Ascending aorta (tissue), 2 donors: ENCODE results near the gene RNF166. TPM values are rescaled to one million over a fixed set of nuclear protein-coding genes. Genes with fewer than 3 reads are reported as not detected.

ENCODE experiments used
- DNase-seq, 2 donors: peaks; one replicate each; pipeline ENCODE4 v3.0.0-alpha.2; 2019; ENCODE audit warnings: low spot score in 2 of 2
- H3K27ac ChIP-seq, 2 donors: fragments of 200-600 bp; sonication (generic); one replicate each; pipeline ENCODE4 v1.5.1; 2016 to 2017; ENCODE audit warnings: mild to moderate bottlenecking in 1 of 2
- H3K27me3 ChIP-seq: fragments of 200-600 bp; sonication (generic); one replicate; pipeline ENCODE4 v1.5.1; 2017
- H3K36me3 ChIP-seq, 2 donors: fragments of 200-600 bp; sonication (generic); one replicate each; pipeline ENCODE4 v1.5.1; 2016
- H3K4me1 ChIP-seq, 2 donors: fragments of 200-600 bp; sonication (generic); one replicate each; pipeline ENCODE4 v1.5.1; 2016 to 2017; ENCODE audit warnings: mild to moderate bottlenecking in 1 of 2
- H3K4me3 ChIP-seq, 2 donors: fragments of 200-600 bp; sonication (generic); one replicate each; pipeline ENCODE4 v1.5.1; 2016 to 2017; ENCODE audit warnings: mild to moderate bottlenecking in 1 of 2
- H3K9me3 ChIP-seq, 2 donors: fragments of 200-600 bp; sonication (generic); one replicate each; pipeline ENCODE4 v1.5.1; 2016
- CTCF ChIP-seq, 3 experiments: fragments of 200-600 bp in 2 of 3; fragments of 450-650 bp in 1 of 3; sonication (generic) in 2 of 3; IDR thresholded peaks; one replicate each; pipeline ENCODE4 v1.5.1; 2016 to 2019; ENCODE audit warnings: antibody characterized with exemption in 3 of 3, mild to moderate bottlenecking in 1 of 3, moderate library complexity in 1 of 3
- intact Hi-C: fragments of 100-400 bp; cut with DNase I; formaldehyde crosslinking; loops from one replicate; pipeline ENCODE4 v1.15.1; 2023
- total RNA-seq: library from RNA; depleted of rRNA; stranded (reverse); fragments of >200 nt; gene quantifications from one replicate; pipeline ENCODE4 v1.1.0, GENCODE V29; 2016

Gene RNF166
- total RNA-seq, 1 donor from 2014 or later: 44.3 TPM

DNA sequence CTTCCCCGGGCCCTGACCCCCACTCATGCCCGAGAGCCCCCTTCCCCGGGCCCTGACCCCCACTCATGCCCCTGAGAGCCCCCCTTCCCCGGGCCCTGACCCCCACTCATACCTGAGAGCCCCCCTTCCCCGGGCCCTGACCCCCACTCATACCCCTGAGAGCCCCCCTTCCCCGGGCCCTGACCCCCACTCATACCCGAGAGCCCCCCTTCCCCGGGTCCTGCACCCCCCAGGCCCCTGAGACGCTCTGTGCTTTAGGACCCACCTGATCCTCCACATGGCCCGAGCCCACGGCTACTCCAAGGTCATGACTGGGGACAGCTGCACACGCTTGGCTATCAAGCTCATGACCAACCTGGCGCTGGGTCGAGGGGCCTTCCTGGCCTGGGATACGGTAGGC, 6.8 kb upstream of the RNF166 start:
- DNase-seq: no peak

DNA sequence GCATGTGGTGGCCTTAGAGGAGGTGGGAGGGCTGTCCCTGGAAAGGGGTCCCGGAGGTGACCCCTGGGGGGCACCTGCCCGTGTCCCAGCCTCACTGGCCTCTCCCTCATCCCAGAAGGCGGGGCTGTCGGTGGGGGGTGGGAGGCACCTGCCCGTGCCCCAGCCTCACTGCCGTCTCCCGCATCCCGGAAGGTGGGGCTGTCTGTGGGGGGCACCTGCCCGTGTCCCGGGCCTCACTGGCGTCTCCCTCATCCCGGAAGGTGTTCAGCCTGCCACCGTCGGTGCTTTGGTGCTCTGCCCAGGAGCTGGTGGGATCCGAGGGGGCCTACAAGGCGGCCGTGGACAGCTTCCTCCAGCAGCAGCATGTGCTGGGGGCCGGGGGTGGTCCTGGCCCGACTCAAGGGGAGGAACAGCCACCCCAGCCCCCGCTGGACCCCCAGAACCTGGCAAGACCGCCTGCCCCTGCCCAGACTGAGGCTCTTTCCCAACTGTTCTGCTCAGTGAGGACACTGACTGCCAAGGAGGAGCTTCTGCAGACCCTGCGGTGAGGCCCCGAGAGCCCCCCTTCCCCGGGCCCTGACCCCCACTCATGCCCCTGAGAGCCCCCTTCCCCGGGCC, 6.3 kb upstream of the RNF166 start:
- no peaks in the 10 kb centered on the region for H3K27me3 ChIP-seq
- H3K27ac ChIP-seq: no peak overlapping the region
- no peak for TF ChIP-seq CTCF (IDR thresholded peaks at IDR 0.05)
- DNase-seq: no peak
- H3K4me1 ChIP-seq: peaks cover 0 to 2% of the 10 kb centered on the region in 2 donors
- intact Hi-C loops: no loop called here
- no peak overlapping the region for H3K4me3 ChIP-seq
- peaks cover 29 to 42% of the 10 kb centered on the region in 2 donors for H3K36me3 ChIP-seq
- no peaks in the 10 kb centered on the region for H3K9me3 ChIP-seq

More for the DNA sequence above, 6.8 kb upstream of the RNF166 start:
- Histone ChIP-seq H3K27ac (no peak overlapping the region), H3K27me3 (no peaks in the 10 kb centered on the region), H3K4me3 (no peak overlapping the region), H3K4me1 (no peaks in the 10 kb centered on the region), H3K36me3 (peaks cover 29 to 48% of the 10 kb centered on the region in 2 donors), H3K9me3 (no peaks in the 10 kb centered on the region)
- intact Hi-C loops: no loop called here
- no peak for TF ChIP-seq CTCF (IDR thresholded peaks at IDR 0.05)

DNA sequence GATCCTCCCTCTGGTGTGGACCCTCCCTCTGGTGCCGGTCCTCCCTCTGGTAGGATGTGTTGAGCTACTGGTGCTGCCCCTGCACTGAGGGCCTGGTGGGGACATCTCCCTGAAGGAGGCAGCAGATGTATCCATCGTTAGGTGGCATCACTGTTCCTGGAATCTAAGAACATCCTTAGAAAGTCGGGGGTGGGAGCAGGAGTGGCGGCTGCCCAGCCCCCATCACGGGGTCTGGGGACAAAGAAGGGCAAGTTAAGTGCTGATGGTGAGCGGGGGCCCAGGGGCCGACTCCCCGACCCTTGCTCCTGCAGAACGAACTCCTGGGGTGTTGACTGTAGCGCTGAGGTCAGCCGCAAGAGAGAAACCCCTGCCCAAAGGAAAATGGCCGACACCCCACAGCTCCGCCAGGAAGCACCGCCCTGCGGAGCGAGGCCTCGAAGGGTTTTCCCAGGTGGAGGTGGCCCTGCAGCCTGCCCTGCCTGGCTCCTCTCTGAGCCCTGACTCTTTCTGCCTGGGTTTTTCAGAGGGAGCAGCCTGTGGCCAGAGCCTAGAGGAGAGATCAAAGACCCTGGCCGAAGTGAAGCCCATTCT, 5.6 kb upstream of the RNF166 start:
- no peak for TF ChIP-seq CTCF (IDR thresholded peaks at IDR 0.05)
- DNase-seq: no peak

GRCh38 chr16:88710556-88710955, 4.3 kb upstream of the RNF166 start:
- no peak for DNase-seq
- no peak overlapping the region for H3K4me3 ChIP-seq
- no peak overlapping the region for H3K27ac ChIP-seq
- H3K36me3 ChIP-seq: peaks cover 16 to 23% of the 10 kb centered on the region in 2 donors
- intact Hi-C loops: no loop called here
- H3K27me3 ChIP-seq: no peaks in the 10 kb centered on the region
- H3K4me1 ChIP-seq: peaks cover 0 to 14% of the 10 kb centered on the region in 2 donors
- no peaks in the 10 kb centered on the region for H3K9me3 ChIP-seq
- no peak for TF ChIP-seq CTCF (IDR thresholded peaks at IDR 0.05)

More for the DNA sequence above, 5.6 kb upstream of the RNF166 start:
- Histone ChIP-seq H3K4me1 (peaks cover 0 to 8% of the 10 kb centered on the region in 2 donors), H3K27me3 (no peaks in the 10 kb centered on the region), H3K36me3 (peaks cover 29 to 36% of the 10 kb centered on the region in 2 donors), H3K9me3 (no peaks in the 10 kb centered on the region), H3K27ac (no peak overlapping the region), H3K4me3 (no peak overlapping the region)
- intact Hi-C loops: no loop called here

DNA sequence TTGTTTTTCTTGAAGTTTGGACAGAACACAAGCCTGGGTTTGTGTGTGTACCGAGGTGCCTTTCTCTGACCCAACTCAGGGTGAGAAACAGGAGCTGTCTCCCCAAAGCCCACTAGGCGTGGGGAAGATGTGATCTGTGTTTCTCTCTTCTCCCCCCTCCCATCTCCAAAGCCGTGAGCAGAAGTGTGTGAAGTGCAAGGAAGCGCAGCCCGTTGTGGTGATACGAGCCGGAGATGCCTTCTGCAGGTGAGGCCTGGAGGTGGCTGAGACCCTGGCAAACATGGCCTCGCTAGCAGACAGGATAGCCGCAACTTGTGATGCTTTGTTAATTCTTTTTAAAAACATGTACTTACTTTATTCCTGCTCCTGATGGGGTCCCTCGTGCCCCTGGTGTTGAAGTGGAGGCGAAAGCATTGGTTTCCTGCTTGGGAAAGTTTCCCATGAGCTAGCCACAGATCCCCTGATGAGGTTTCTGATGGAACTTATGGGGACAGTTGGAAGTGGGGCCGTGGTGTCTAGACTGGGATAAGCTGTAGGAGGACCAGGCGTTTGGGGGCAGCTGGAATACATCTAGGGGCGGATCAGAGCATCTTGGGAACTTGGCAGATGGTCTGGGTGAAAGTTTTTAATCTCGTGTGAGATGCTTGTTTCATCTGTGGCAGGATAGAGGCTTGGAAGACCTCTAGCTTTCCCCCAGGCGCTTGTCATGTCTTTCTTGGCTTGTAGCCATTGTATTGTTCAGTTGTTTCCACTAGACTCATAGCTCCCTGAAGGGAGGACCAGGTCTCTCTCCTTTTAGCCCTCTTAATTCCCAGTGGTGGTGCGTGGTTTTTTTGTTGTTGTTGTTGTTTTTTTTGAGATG, 988 bp upstream of the RNF166 start:
- intact Hi-C loops: loop anchor here (1.0 to 5.0 kb wide), 8 partner anchors 44 to 940 kb away; partner anchors contain the start of genes BANP, GALNS, KLHDC4 and MVD
- Histone ChIP-seq H3K27me3 (no peaks in the 10 kb centered on the region), H3K27ac (peak overlapping the region; percentile 73 to 81), H3K4me1 (peaks cover 9 to 21% of the 10 kb centered on the region in 2 donors), H3K9me3 (no peaks in the 10 kb centered on the region), H3K4me3 (peak overlapping the region; percentile 94 to 98), H3K36me3 (no peaks in the 10 kb centered on the region)
- no peak for TF ChIP-seq CTCF (IDR thresholded peaks at IDR 0.05)
- no peak for DNase-seq
